Measurements from ENCODE around the gene NLK. TPM values are rescaled to one million over a fixed set of nuclear protein-coding genes. Genes with fewer than 3 reads are reported as not detected.
"Not testable (repeated sequence)": the region's sequence is repeated elsewhere in the genome, so short reads cannot be mapped to it uniquely, and the experiment has no call there.

NLK gene
- total and polyA plus RNA-seq, 4 experiments from 2014 or later: 1.2 to 14.0 (median 7.8) TPM

DNA sequence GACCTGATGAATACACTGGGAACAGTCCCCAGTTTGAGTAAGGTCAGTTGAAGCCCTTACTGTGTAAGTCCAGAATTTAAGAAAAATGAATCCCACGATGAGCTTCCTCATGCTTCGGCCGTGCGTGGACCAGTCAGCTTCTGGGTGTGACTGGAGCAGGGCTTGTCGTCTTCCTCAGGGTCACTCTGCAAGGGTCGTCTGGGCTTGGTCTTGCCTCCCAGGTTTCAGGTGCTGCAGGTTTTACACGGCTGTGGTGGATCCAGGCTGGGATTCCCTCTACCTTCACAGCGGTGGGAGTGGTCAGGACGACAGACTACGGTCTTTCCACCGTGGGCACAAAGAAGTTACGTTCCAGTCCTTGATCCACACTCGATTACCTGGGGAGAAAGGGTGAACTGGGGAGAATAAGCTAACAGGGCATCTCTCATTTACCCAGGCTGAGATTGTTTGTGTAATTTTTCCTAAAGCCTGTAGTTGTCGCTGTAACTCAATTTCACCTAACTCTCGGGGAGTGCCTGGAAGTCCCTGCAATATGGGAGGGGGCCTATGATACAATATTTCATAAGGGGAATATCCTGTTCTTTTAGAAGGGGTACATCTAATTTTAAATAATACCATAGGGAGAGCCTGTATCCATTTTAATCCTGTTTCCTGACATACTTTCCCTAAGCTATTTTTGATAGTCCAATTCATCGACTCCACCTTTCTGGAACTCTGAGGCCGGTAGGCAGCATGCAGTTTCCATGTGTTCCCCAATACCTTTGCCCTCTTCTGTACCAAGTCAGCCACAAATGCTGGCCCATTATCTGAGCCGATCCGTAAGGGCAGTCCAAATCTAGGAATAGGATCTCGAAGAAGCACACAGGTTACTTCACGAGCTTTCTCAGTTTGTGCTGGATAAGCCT lies 190.7 kb downstream of the NLK start:
- H3K4me3 Mint-ChIP-seq; H3K36me3 ChIP-seq (ENCODE audit: insufficient read depth, low read length); H3K27me3 ChIP-seq (ENCODE audit: insufficient read depth, low read length); H3K4me3 ChIP-seq (ENCODE audit: low read length in 2 of 2); H3K27ac ChIP-seq (ENCODE audit: low read depth, low read length); H3K36me3 Mint-ChIP-seq; H3K9me3 ChIP-seq (ENCODE audit: control insufficient read depth in 1 of 2, low read length in 2 of 2); H3K4me1 Mint-ChIP-seq; H3K9me3 Mint-ChIP-seq; H3K4me1 ChIP-seq (ENCODE audit: insufficient read depth, low read length): not testable (repeated sequence)
- H3K27me3 Mint-ChIP-seq: peaks cover 22 to 27% of the 10 kb centered on the region in 2 donors
- H3K27ac Mint-ChIP-seq: peak overlapping the region in 1 of 7 donors; percentile 64
- intact Hi-C loops (cut with micrococcal nuclease): loop anchor here (2.0 to 5.0 kb wide), 2 partner anchors 184 to 309 kb away; no protein-coding TSS in a partner anchor
- POLR2A ChIA-PET (ENCODE audit: partially characterized antibody): interaction anchor here (1.0 kb wide), 1 partner anchor 124 kb away, joined by 3 read pairs; the partner anchor contains the start of gene POLDIP2
- CTCF ChIA-PET (ENCODE audit: partially characterized antibody): interaction anchor here (1.1 to 4.0 kb wide), 6 partner anchors 16 to 183 kb away, joined by 3 to 19 read pairs (median 6); partner anchors contain the start of genes IFT20 and TNFAIP1
- DNase-seq: peak in 3 of 5 donors; percentile 11 to 32 (median 11)

- not testable (repeated sequence) for H3K9me3 Mint-ChIP-seq; H3K36me3 ChIP-seq (ENCODE audit: insufficient read depth, low read length); H3K27ac Mint-ChIP-seq; H3K36me3 Mint-ChIP-seq; H3K4me1 ChIP-seq (ENCODE audit: insufficient read depth, low read length); H3K4me1 Mint-ChIP-seq; H3K4me3 Mint-ChIP-seq; H3K27me3 ChIP-seq (ENCODE audit: insufficient read depth, low read length); DNase-seq; H3K9me3 ChIP-seq (ENCODE audit: control insufficient read depth in 1 of 2, low read length in 2 of 2); H3K27ac ChIP-seq (ENCODE audit: low read depth, low read length); H3K4me3 ChIP-seq (ENCODE audit: low read length in 2 of 2)
- CTCF ChIA-PET (ENCODE audit: partially characterized antibody): interaction anchor here (1.1 to 4.0 kb wide), 5 partner anchors 15 to 183 kb away, joined by 3 to 19 read pairs (median 4); partner anchors contain the start of genes IFT20 and TNFAIP1
- POLR2A ChIA-PET (ENCODE audit: partially characterized antibody): interaction anchor here (1.0 kb wide), 1 partner anchor 123 kb away, joined by 3 read pairs; the partner anchor contains the start of gene POLDIP2
- peaks cover 14 to 19% of the 10 kb centered on the region in 2 donors for H3K27me3 Mint-ChIP-seq
- intact Hi-C loops (cut with micrococcal nuclease): loop anchor here (2.0 to 5.0 kb wide), 2 partner anchors 183 to 308 kb away; no protein-coding TSS in a partner anchor
Measured at GRCh38 chr17:28233872-28234856, 191.7 kb downstream of the NLK start.

- peaks cover 11% of the 10 kb centered on the region in 2 donors for H3K27me3 Mint-ChIP-seq
- H3K9me3 ChIP-seq (ENCODE audit: control insufficient read depth in 1 of 2, low read length in 2 of 2); H3K4me3 Mint-ChIP-seq; H3K36me3 ChIP-seq (ENCODE audit: insufficient read depth, low read length); H3K9me3 Mint-ChIP-seq; H3K4me3 ChIP-seq (ENCODE audit: low read length in 2 of 2); H3K27ac ChIP-seq (ENCODE audit: low read depth, low read length); H3K36me3 Mint-ChIP-seq; H3K27me3 ChIP-seq (ENCODE audit: insufficient read depth, low read length); H3K4me1 ChIP-seq (ENCODE audit: insufficient read depth, low read length); H3K4me1 Mint-ChIP-seq; POLR2A ChIA-PET (ENCODE audit: partially characterized antibody); intact Hi-C loops (cut with micrococcal nuclease); DNase-seq; H3K27ac Mint-ChIP-seq: not testable (repeated sequence)
- CTCF ChIA-PET (ENCODE audit: partially characterized antibody): interaction anchor here (0.7 to 4.0 kb wide), 3 partner anchors 14 to 341 kb away, joined by 3 to 19 read pairs (median 6); no protein-coding TSS in a partner anchor
Measured at GRCh38 chr17:28235066-28235700, 192.7 kb downstream of the NLK start.

DNA sequence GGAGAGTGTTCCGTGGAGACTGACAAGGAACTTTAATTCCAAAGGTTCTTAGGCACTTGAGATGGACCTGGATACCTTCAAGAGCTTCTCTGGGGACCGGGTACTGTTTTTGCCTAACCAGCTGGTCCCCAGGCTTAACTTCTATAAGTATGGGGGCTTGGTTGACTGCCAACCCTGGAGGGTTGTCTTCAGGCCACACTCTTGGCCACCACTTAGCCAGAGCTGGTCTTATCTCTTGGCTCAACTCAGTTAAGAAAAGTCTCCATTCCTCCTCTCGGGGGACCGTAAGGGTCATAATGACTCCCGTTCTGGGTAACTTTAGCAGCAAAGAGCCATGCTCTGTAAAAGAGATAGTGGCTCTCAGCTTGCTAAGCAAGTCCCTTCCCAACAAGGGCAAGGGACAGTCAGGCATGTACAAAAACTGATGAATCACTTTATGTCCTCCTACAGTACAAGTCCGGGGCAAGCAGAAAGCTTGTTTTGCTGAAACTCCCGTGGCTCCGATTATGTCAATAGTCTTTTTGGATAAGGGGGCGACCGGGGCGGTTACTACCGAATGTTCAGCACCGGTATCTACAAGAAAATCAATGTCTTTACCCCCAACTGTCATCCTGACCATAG lies 193.7 kb downstream of the NLK start:
- H3K4me3 ChIP-seq (ENCODE audit: low read length in 2 of 2); H3K9me3 Mint-ChIP-seq; H3K36me3 ChIP-seq (ENCODE audit: insufficient read depth, low read length); H3K36me3 Mint-ChIP-seq; H3K27me3 Mint-ChIP-seq; POLR2A ChIA-PET (ENCODE audit: partially characterized antibody); H3K27me3 ChIP-seq (ENCODE audit: insufficient read depth, low read length); H3K27ac ChIP-seq (ENCODE audit: low read depth, low read length); H3K4me3 Mint-ChIP-seq; DNase-seq; H3K27ac Mint-ChIP-seq; H3K9me3 ChIP-seq (ENCODE audit: control insufficient read depth in 1 of 2, low read length in 2 of 2); intact Hi-C loops (cut with micrococcal nuclease); H3K4me1 Mint-ChIP-seq; H3K4me1 ChIP-seq (ENCODE audit: insufficient read depth, low read length): not testable (repeated sequence)
- CTCF ChIA-PET (ENCODE audit: partially characterized antibody): interaction anchor here (0.7 to 4.0 kb wide), 4 partner anchors 13 to 342 kb away, joined by 3 to 19 read pairs (median 6); no protein-coding TSS in a partner anchor

GRCh38 chr17:28238547-28239270 lies 196.2 kb downstream of the NLK start:
- POLR2A ChIA-PET (ENCODE audit: partially characterized antibody); H3K36me3 ChIP-seq (ENCODE audit: insufficient read depth, low read length); H3K4me3 Mint-ChIP-seq; H3K9me3 Mint-ChIP-seq; H3K4me1 Mint-ChIP-seq; H3K36me3 Mint-ChIP-seq; H3K27me3 Mint-ChIP-seq; DNase-seq; H3K9me3 ChIP-seq (ENCODE audit: control insufficient read depth in 1 of 2, low read length in 2 of 2); intact Hi-C loops (cut with micrococcal nuclease); H3K4me1 ChIP-seq (ENCODE audit: insufficient read depth, low read length); H3K27me3 ChIP-seq (ENCODE audit: insufficient read depth, low read length); H3K27ac ChIP-seq (ENCODE audit: low read depth, low read length); H3K4me3 ChIP-seq (ENCODE audit: low read length in 2 of 2): not testable (repeated sequence)
- CTCF ChIA-PET (ENCODE audit: partially characterized antibody): interaction anchor here (1.5 kb wide), 1 partner anchor 13 kb away, joined by 4 read pairs; no protein-coding TSS in a partner anchor
- peak overlapping the region in 1 of 7 donors; percentile 38 for H3K27ac Mint-ChIP-seq

GRCh38 chr17:28239271-28239624 lies 196.8 kb downstream of the NLK start:
- H3K4me1 Mint-ChIP-seq: no peaks in the 10 kb centered on the region
- ChIA-PET CTCF (ENCODE audit: partially characterized antibody) (interaction anchor here (1.5 kb wide), 1 partner anchor 12 kb away, joined by 4 read pairs; no protein-coding TSS in a partner anchor), POLR2A (ENCODE audit: partially characterized antibody) (no interaction called here)
- no peaks in the 10 kb centered on the region for H3K9me3 Mint-ChIP-seq
- H3K27me3 ChIP-seq (ENCODE audit: insufficient read depth, low read length): no peaks in the 10 kb centered on the region
- no peaks in the 10 kb centered on the region for H3K36me3 Mint-ChIP-seq
- H3K27ac ChIP-seq (ENCODE audit: low read depth, low read length): no peak overlapping the region
- no peak overlapping the region for H3K4me3 Mint-ChIP-seq
- H3K36me3 ChIP-seq (ENCODE audit: insufficient read depth, low read length): no peaks in the 10 kb centered on the region
- no peak overlapping the region for H3K4me3 ChIP-seq (ENCODE audit: low read length in 2 of 2)
- no peak overlapping the region for H3K27ac Mint-ChIP-seq
- intact Hi-C loops (cut with micrococcal nuclease): no loop called here
- no peak for DNase-seq
- no peaks in the 10 kb centered on the region for H3K9me3 ChIP-seq (ENCODE audit: control insufficient read depth in 1 of 2, low read length in 2 of 2)
- no peaks in the 10 kb centered on the region for H3K4me1 ChIP-seq (ENCODE audit: insufficient read depth, low read length)
- H3K27me3 Mint-ChIP-seq: peaks cover 5 to 7% of the 10 kb centered on the region in 2 donors

Measured in CD4-positive, alpha-beta memory T cell (primary cell).